A673 (cell line): ENCODE data around the gene ZC3H11A.

Source experiments
- CTCF ChIP-seq: fragments of 300-800, 200-600 bp; sonication (generic); conservative IDR thresholded peaks from 2 replicates; pipeline ENCODE4 v1.5.1; 2017; ENCODE audit warnings: low read depth, mild to moderate bottlenecking, antibody characterized with exemption, low read length, moderate library complexity, mixed read lengths
- EZH2 ChIP-seq: fragments of 200-600 bp; sonication (generic); IDR thresholded peaks from 2 replicates; pipeline ENCODE4 v1.6.1; 2017; ENCODE audit warnings: borderline replicate concordance, low read depth, mild to moderate bottlenecking, mixed read lengths, antibody characterized with exemption, low read length; ENCODE audit not compliant: poor library complexity, severe bottlenecking

GRCh38 chr1:203792486-203792885 lies 2.9 kb upstream of the ZC3H11A start:
- no peak for TF ChIP-seq CTCF
- TF ChIP-seq EZH2 = no peak
